Heart right ventricle (tissue), 16 donors: ENCODE measurements around the gene PTPRD. TPM values are rescaled to one million over a fixed set of nuclear protein-coding genes. Genes with fewer than 3 reads are reported as not detected.

Experiments used
- ATAC-seq, 8 donors: fragments of 200-7000 bp; cut with Tn5 transposase; one replicate each; pipeline ENCODE4 v1.9.1; 2020; ENCODE audit warnings: mild to moderate bottlenecking in 8 of 8, moderate library complexity in 8 of 8, moderate number of reproducible peaks in 1 of 8
- DNase-seq, 2 donors: peaks; one replicate each; pipeline ENCODE4 v3.0.0-alpha.2; 2020
- H3K27ac ChIP-seq, 10 donors: fragments of 200-600 bp; sonication (generic) in 2 of 10; one replicate each; pipeline versions ENCODE4 v1.5.0 to v1.8.0; 2020 to 2022; ENCODE audit warnings: mild to moderate bottlenecking in 3 of 10
- H3K27me3 ChIP-seq, 7 donors: fragments of 200-600 bp; one replicate each; pipeline ENCODE4 v1.8.0; 2021 to 2022; ENCODE audit warnings: mild to moderate bottlenecking in 2 of 7
- H3K36me3 ChIP-seq, 9 donors: fragments of 200-600 bp; sonication (generic) in 1 of 9; one replicate each; pipeline versions ENCODE4 v1.5.0 to v1.8.0; 2020 to 2022; ENCODE audit warnings: mild to moderate bottlenecking in 2 of 9
- H3K4me1 ChIP-seq, 9 donors: fragments of 200-600 bp; sonication (generic) in 1 of 9; one replicate each; pipeline versions ENCODE4 v1.5.0 to v1.8.0; 2020 to 2022; ENCODE audit warnings: mild to moderate bottlenecking in 4 of 9
- H3K4me3 ChIP-seq, 10 donors: fragments of 200-600 bp; sonication (generic) in 2 of 10; one replicate each; pipeline versions ENCODE4 v1.5.0 to v1.8.0; 2020 to 2022; ENCODE audit warnings: mild to moderate bottlenecking in 7 of 10, moderate library complexity in 2 of 10
- H3K9me3 ChIP-seq, 11 donors: fragments of 200-600 bp in 10 of 11; sonication (generic) in 2 of 11; one replicate each; pipeline versions ENCODE4 v1.5.0 to v1.8.0; 2013 to 2022; ENCODE audit warnings: mild to moderate bottlenecking in 2 of 11, control low read depth in 1 of 11, moderate library complexity in 1 of 11
- WGBS, 2 donors: extraction: QIAGEN DNeasy Blood & Tissue Kit; methylation state at CpG; one replicate each; pipeline ENCODE4 v1.1.7; 2013; ENCODE audit warnings: inconsistent platforms in 1 of 2; 5-methylcytosine and 5-hydroxymethylcytosine counted together
- intact Hi-C, 10 donors: fragments of 100-400 bp; cut with DNase I; formaldehyde crosslinking; loops; one replicate each; pipeline versions ENCODE4 v1.11.1 to v1.14.2; 2022
- polyA plus RNA-seq, 2 donors: library from polyadenylated mRNA; stranded (reverse); fragments of 200-250 nt; gene quantifications; one replicate each; pipeline ENCODE4 v1.2.3, GENCODE V29; 2013
- total RNA-seq, 10 donors: library from RNA; stranded (reverse); fragmentation: NEBNext Ultra II Directional in 3 of 10; extraction: Animal tissue kit (Norgen Biotek cat#: 25700) in 3 of 10; gene quantifications; one replicate each; pipeline versions ENCODE4 v1.2.1 to v1.2.4, GENCODE V29; 2021 to 2023
- TF ChIP-seq, protein P1 (sequence below), 9 donors: fragments of 200-600 bp; sonication (generic) in 2 of 9; IDR thresholded peaks; one replicate each; pipeline versions ENCODE4 v1.5.0 to v1.8.0; 2021 to 2022; ENCODE audit warnings: antibody characterized with exemption in 9 of 9, mild to moderate bottlenecking in 5 of 9, moderate library complexity in 1 of 9
- donor health status: Arrhythmogenic right ventricular cardiomyopathy.
- donor health status: ischemic (EF 13 %, LVEDD 7.1; RV severe dilation, severe dysfunction).
- donor health status: healthy with polysubstance abuse.
- donor health status: DM: no; HTN: yes; CAD: no.
- donor health status: DM: no; HTN: no; CAD: no.
- donor health status: ischemic (EF 25% LVEDD 6.9; RV normal size, moderate dysfunction).
- donor health status: ischemic (EF 25% LVEDD 5.7; RV mildly dilated, moderate dysfunction).
- donor health status: healthy.
- donor health status: DM: yes; HTN: yes; CAD: no.
- donor health status: Ischemic cardiomyopathy.
- donor health status: ischemic (EF 35%, LVEDD 5.7; RV mildly dilated, moderate dysfunction).
- donor health status: nonischemic (EF 11% LVEDD 7.7; RV severe dilation, severe dysfunction).
- donor health status: DM: yes; HTN: yes; CAD: no.
- donor health status: PGD.
- donor health status: ischemic (EF 29% LVEDD 5.4; RV normal size, mild dysfunction).
- donor health status: nonischemic (EF 23%, LVEDD 6.1; RV moderate dilation, normal function).

Gene PTPRD
- total and polyA plus RNA-seq, 12 donors = 1.4 to 25.2 (median 13.0) TPM

DNA sequence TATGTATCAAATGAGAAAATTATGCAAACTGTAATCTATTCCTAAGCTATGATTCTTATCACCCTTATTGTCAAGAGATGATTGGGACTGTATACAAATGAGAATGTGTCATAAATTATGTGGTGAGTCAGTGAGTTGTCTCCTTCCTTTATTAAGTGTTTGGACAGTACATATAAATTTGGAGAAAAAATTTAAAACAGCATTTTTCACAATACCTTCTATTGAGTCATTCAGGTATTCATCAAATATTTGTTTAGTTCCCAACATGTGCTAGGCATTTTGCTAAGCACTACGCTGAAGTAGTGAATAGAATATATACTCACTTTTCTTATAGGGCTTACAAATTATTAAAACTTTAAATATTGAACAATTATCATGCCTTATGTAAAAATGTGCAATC lies 36.3 kb upstream of the PTPRD start:
- H3K27me3 ChIP-seq = no peaks in the 10 kb centered on the region
- H3K36me3 ChIP-seq = no peaks in the 10 kb centered on the region
- intact Hi-C loops = no loop called here
- TF ChIP-seq, protein P1, sequence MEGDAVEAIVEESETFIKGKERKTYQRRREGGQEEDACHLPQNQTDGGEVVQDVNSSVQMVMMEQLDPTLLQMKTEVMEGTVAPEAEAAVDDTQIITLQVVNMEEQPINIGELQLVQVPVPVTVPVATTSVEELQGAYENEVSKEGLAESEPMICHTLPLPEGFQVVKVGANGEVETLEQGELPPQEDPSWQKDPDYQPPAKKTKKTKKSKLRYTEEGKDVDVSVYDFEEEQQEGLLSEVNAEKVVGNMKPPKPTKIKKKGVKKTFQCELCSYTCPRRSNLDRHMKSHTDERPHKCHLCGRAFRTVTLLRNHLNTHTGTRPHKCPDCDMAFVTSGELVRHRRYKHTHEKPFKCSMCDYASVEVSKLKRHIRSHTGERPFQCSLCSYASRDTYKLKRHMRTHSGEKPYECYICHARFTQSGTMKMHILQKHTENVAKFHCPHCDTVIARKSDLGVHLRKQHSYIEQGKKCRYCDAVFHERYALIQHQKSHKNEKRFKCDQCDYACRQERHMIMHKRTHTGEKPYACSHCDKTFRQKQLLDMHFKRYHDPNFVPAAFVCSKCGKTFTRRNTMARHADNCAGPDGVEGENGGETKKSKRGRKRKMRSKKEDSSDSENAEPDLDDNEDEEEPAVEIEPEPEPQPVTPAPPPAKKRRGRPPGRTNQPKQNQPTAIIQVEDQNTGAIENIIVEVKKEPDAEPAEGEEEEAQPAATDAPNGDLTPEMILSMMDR (IDR thresholded peaks at IDR 0.05) = no peak
- DNase-seq (no peak), ATAC-seq (no peak)
- 82 to 84% methylated on average over 1 of the region's 1 CpG for WGBS, 2 donors
- no peak overlapping the region for H3K27ac ChIP-seq
- peaks cover 0 to 40% (median 12%) of the 10 kb centered on the region in 11 donors for H3K9me3 ChIP-seq
- no peak overlapping the region for H3K4me3 ChIP-seq
- no peaks in the 10 kb centered on the region for H3K4me1 ChIP-seq

DNA sequence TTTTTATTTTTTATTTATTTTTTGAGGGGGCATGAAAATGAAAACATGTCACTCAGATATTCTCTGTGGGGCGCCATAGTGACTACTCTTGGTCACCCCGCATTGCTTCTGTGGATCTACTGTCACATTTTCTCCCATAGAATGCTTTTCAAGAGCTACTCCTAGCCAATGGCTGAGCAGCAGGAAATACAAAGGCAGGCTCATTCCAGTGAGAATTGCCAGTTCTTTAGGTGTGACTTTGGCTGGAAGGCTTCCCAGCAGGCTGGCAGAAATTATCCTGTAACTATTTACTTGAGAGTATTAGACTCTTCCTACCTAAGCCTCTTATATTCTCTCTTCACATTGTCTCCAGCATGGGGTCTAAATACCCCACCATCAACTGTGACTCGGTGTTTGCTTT lies 21.0 kb upstream of the PTPRD start:
- TF ChIP-seq, protein P1 (IDR thresholded peaks at IDR 0.05) = no peak

DNA sequence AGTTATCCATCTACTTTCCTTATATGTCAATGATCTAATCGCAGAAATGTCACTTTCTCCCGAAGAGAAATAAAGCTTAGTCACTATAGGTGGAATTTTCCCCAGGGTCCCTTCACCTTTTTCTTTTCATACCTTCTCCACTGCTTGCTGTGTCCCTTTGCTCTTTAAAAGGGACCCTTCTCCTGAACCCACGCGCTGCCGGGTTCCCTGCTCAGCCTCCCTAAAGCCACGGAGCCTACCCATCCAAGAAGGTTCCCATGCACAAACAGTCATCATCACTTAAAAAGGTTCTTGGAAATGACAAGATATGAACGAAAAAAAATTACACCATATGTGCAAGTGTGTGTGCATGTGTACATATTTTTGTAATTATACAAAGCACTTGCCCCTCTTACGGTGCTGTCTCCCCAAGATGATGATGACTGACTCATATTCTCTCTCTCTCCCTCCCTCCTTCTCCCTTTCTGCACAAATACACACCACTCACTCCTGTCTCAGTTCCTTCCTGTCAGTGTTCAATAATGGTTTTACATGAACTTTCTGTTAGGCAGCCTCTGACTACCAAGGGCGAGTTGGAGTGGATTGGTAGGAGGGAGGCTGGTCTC lies 1.5 kb upstream of the PTPRD start:
- peaks cover 5 to 84% (median 59%) of the 10 kb centered on the region in 7 donors for H3K27me3 ChIP-seq
- DNase-seq (no peak), ATAC-seq (no peak)
- no peak overlapping the region for H3K27ac ChIP-seq
- no peaks in the 10 kb centered on the region for H3K9me3 ChIP-seq
- TF ChIP-seq, protein P1 (IDR thresholded peaks at IDR 0.05) = no peak
- no peaks in the 10 kb centered on the region for H3K36me3 ChIP-seq
- peaks cover 0 to 5% (median 0%) of the 10 kb centered on the region in 9 donors for H3K4me1 ChIP-seq
- H3K4me3 ChIP-seq = no peak overlapping the region
- intact Hi-C loops = loop anchor here in 1 of 10 donors (5.0 kb wide), 1 partner anchor 337 kb away; no protein-coding TSS in a partner anchor
- WGBS, 2 donors = 51 to 54% methylated on average over 9 of the region's 9 CpGs

More for the DNA sequence above, 21.0 kb upstream of the PTPRD start:
- Histone ChIP-seq H3K4me1 (no peaks in the 10 kb centered on the region), H3K36me3 (no peaks in the 10 kb centered on the region), H3K27me3 (no peaks in the 10 kb centered on the region), H3K9me3 (no peaks in the 10 kb centered on the region), H3K4me3 (no peak overlapping the region), H3K27ac (no peak overlapping the region)
- intact Hi-C loops = no loop called here
- no peak for ATAC-seq
- WGBS, 2 donors = 85% methylated on average over 3 of the region's 3 CpGs
- no peak for DNase-seq

DNA sequence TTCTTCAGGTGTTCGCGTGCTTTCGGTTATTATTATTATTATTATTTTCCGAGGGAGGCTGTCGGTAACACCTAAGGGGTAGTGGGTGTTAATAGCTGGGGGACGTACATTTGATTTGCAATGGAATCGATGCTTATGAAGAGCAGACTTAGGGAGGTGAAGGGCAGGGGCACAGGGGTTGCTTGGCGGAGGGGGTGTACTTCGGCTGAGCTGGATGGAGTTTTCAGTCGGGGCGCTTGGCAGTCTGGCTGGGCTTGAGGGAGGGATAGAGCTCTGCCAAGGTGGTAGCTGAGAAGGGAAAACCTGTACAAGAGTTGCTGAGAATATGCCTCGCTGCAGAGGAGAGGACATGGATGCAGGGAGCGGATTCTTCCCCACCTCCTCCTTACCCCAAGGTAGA lies 617 bp upstream of the PTPRD start:
- peaks cover 0 to 5% (median 0%) of the 10 kb centered on the region in 9 donors for H3K4me1 ChIP-seq
- peak overlapping the region in 6 of 10 donors; percentile 32 to 45 (median 40) for H3K4me3 ChIP-seq
- H3K27ac ChIP-seq = no peak overlapping the region
- peaks cover 5 to 86% (median 59%) of the 10 kb centered on the region in 7 donors for H3K27me3 ChIP-seq
- WGBS, 2 donors = 3 to 6% methylated on average over 13 of the region's 13 CpGs
- no peak for DNase-seq
- TF ChIP-seq, protein P1 (IDR thresholded peaks at IDR 0.05) = no peak
- intact Hi-C loops = loop anchor here in 1 of 10 donors (5.0 kb wide), 1 partner anchor 336 kb away; no protein-coding TSS in a partner anchor
- H3K36me3 ChIP-seq = no peaks in the 10 kb centered on the region
- ATAC-seq = no peak
- no peaks in the 10 kb centered on the region for H3K9me3 ChIP-seq
